GM12878 (cell line): Measurements from ENCODE around the gene FREM2. TPM values are rescaled to one million over a fixed set of nuclear protein-coding genes. Genes with fewer than 3 reads are reported as not detected.

Experiments used
- ATAC-seq: fragments of 200-7000 bp; cut with Tn5 transposase; 3 replicates; pipeline ENCODE4 v1.9.1; 2020; ENCODE audit warnings: mild to moderate bottlenecking, moderate library complexity
- BruUV-seq: library from RNA; stranded (reverse); fragments of 400-500 nt; replicated peaks from 2 replicates; lab custom pipeline; 2021; lab: Mats Ljungman, UMichigan
- CTCF ChIA-PET: fragments of 300-600 bp; sonication (Branson Sonifier 250); formaldehyde crosslinking; extraction: SDS; loops from one replicate; lab custom pipeline; 2021; ENCODE audit warnings: inconsistent platforms; lab: Yijun Ruan, JAX
- POLR2A ChIA-PET: fragments of 350-600 bp; formaldehyde crosslinking; extraction: SDS; loops from one replicate; lab custom pipeline; 2021; ENCODE audit warnings: inconsistent platforms; lab: Charles Lee
- RAD21 ChIA-PET: fragments of 300-600 bp; sonication (Branson Sonifier 250); formaldehyde crosslinking; loops from one replicate; lab custom pipeline; 2023; ENCODE audit warnings: antibody characterized with exemption; ENCODE audit not compliant: unreplicated experiment; lab: Charles Lee
- SMC1A ChIA-PET: fragments of 300-600 bp; sonication (Branson Sonifier 250); formaldehyde crosslinking; loops from one replicate; lab custom pipeline; 2023; ENCODE audit not compliant: unreplicated experiment, uncharacterized antibody; lab: Charles Lee
- DNase-seq: peaks from one replicate; pipeline ENCODE4 v3.0.0-alpha.2; 2011; ENCODE audit warnings: low read depth, low spot score
- FAIRE-seq: peaks from 3 replicates; lab custom pipeline; 2011; peaks lifted over from hg19 to GRCh38; lab: Jason Lieb, UNC
- H2AFZ ChIP-seq: 2 replicates; pipeline ENCODE4 v1.6.0; 2011; ENCODE audit warnings: low read depth, low read length, control low read depth; ENCODE audit not compliant: control insufficient read depth
- H3K27ac ChIP-seq: 2 replicates; pipeline ENCODE4 v1.5.1; 2011; ENCODE audit warnings: control low read depth; ENCODE audit not compliant: control insufficient read depth, insufficient read depth
- H3K27me3 ChIP-seq, 2 experiments: replicated peaks in 1 of 2; 2 replicates each; pipeline versions ENCODE4 v1.6.0 to v1.6.1; 2011; ENCODE audit warnings: low read length in 1 of 2; ENCODE audit not compliant: control insufficient read depth in 2 of 2, insufficient read depth in 2 of 2
- H3K36me3 ChIP-seq, 2 experiments: 2 replicates each; pipeline ENCODE4 v1.5.1; 2011; ENCODE audit warnings: low read length in 1 of 2; ENCODE audit not compliant: control insufficient read depth in 2 of 2, insufficient read depth in 2 of 2
- H3K4me1 ChIP-seq: 2 replicates; pipeline ENCODE4 v1.6.1; 2011; ENCODE audit warnings: mild to moderate bottlenecking, low read length, moderate library complexity, mixed read lengths; ENCODE audit not compliant: control insufficient read depth, insufficient read depth
- H3K4me2 ChIP-seq: 2 replicates; pipeline ENCODE4 v1.6.0; 2011; ENCODE audit warnings: control low read depth; ENCODE audit not compliant: control insufficient read depth, insufficient read depth
- H3K4me3 ChIP-seq: fragments of 200-600 bp; sonication (generic); 2 replicates; pipeline ENCODE4 v1.5.1; 2016
- H3K79me2 ChIP-seq: 2 replicates; pipeline ENCODE4 v1.6.0; 2011; ENCODE audit warnings: low read length; ENCODE audit not compliant: control insufficient read depth, insufficient read depth
- H3K9ac ChIP-seq: 2 replicates; pipeline ENCODE4 v1.8.0; 2011; ENCODE audit warnings: low read length, control low read depth, mixed read lengths; ENCODE audit not compliant: control insufficient read depth, insufficient read depth
- H3K9me3 ChIP-seq: replicated peaks from 3 replicates; pipeline ENCODE4 v1.5.1; 2011; ENCODE audit warnings: mild to moderate bottlenecking, low read length; ENCODE audit not compliant: control insufficient read depth, insufficient read depth
- H4K20me1 ChIP-seq: 2 replicates; pipeline ENCODE4 v1.6.0; 2011; ENCODE audit not compliant: control insufficient read depth, insufficient read depth
- IKZF1 ChIP-seq: fragments of 450-650 bp; conservative IDR thresholded peaks from 2 replicates; pipeline ENCODE4 v1.6.1; 2017; ENCODE audit warnings: antibody characterized with exemption, mild to moderate bottlenecking
- NRF1 ChIP-seq: conservative IDR thresholded peaks from 2 replicates; pipeline ENCODE4 v1.6.1; 2011; ENCODE audit warnings: mild to moderate bottlenecking, low read depth, low read length, improper control_type of control experiment
- POLR2A ChIP-seq: IDR thresholded peaks from 2 replicates; pipeline ENCODE4 v1.6.1; 2011; ENCODE audit warnings: low read depth, mild to moderate bottlenecking, low read length
- POLR2AphosphoS5 ChIP-seq: IDR thresholded peaks from 2 replicates; pipeline ENCODE4 v1.6.1; 2011; ENCODE audit warnings: mild to moderate bottlenecking, low read length, inconsistent platforms
- RAD21 ChIP-seq: IDR thresholded peaks from 2 replicates; pipeline ENCODE4 v1.6.1; 2011; ENCODE audit warnings: mild to moderate bottlenecking, low read depth, low read length, moderate library complexity; ENCODE audit not compliant: insufficient read depth
- SP1 ChIP-seq: IDR thresholded peaks from one replicate; pipeline ENCODE4 v1.6.1; 2011; ENCODE audit warnings: low read depth, low read length
- STAT3 ChIP-seq: IDR thresholded peaks from 2 replicates; pipeline ENCODE4 v1.6.1; 2011; ENCODE audit warnings: low read depth, low read length, improper control_type of control experiment
- SUZ12 ChIP-seq: fragments of 200-600 bp; sonication (generic); IDR thresholded peaks from one replicate; pipeline ENCODE4 v1.6.1; 2018; ENCODE audit warnings: antibody characterized with exemption, mild to moderate bottlenecking; ENCODE audit not compliant: unreplicated experiment
- TBL1XR1 ChIP-seq: IDR thresholded peaks from 2 replicates; pipeline ENCODE4 v1.6.1; 2012; ENCODE audit warnings: low read depth, low read length, improper control_type of control experiment
- YBX1 ChIP-seq: fragments of 450-650 bp; IDR thresholded peaks from 2 replicates; pipeline ENCODE4 v1.6.1; 2016; ENCODE audit warnings: antibody characterized with exemption
- ZBTB33 ChIP-seq: fragments of 450-650 bp; IDR thresholded peaks from 2 replicates; pipeline ENCODE4 v1.6.1; 2017; ENCODE audit warnings: mild to moderate bottlenecking
- ZZZ3 ChIP-seq: IDR thresholded peaks from 2 replicates; pipeline ENCODE4 v1.6.1; 2011; ENCODE audit warnings: low read depth; ENCODE audit not compliant: control insufficient read depth, insufficient read length
- WGBS: methylation state at CpG from one replicate; pipeline ENCODE4 v1.1.6; 2016; ENCODE audit warnings: low lambda C conversion rate; ENCODE audit not compliant: insufficient replicate concordance, insufficient coverage; ENCODE audit errors: missing lambda C conversion rate; 5-methylcytosine and 5-hydroxymethylcytosine counted together
- in situ Hi-C: fragments of 300-500 bp; cut with MboI; formaldehyde crosslinking; loops from 9 replicates; pipeline ENCODE4 v1.14.3; 2018; ENCODE audit warnings: mixed read lengths
- intact Hi-C: fragments of 100-400 bp; cut with micrococcal nuclease; formaldehyde crosslinking; loops from one replicate; pipeline ENCODE4 v1.14.2; 2022; ENCODE audit not compliant: unreplicated experiment
- polyA plus RNA-seq, 11 experiments: library from polyadenylated mRNA; depleted of rRNA in 4 of 11; unstranded in 6 of 11; stranded (reverse) in 5 of 11; fragments of >200 nt; fragmentation: Nextera tagmentation in 4 of 11; fragmentation: Illumina TruSeq in 1 of 11; extraction: Ambion mirVana in 4 of 11; extraction: Trizol in 1 of 11; gene quantifications; 1 replicate in 1 of 11; 2 replicates in 10 of 11; pipeline versions ENCODE4 v1.2.1 to v1.2.3, GENCODE V29; 2011 to 2016; ENCODE audit warnings: inconsistent platforms in 2 of 11, missing spikeins in 2 of 11, low read depth in 1 of 11
- total RNA-seq, 4 experiments: library from RNA; depleted of rRNA in 3 of 4; stranded (reverse); fragments of >200 nt in 3 of 4; fragmentation: Illumina TruSeq in 1 of 4; extraction: Trizol in 1 of 4; gene quantifications; 2 replicates each; pipeline versions ENCODE4 v1.2.1 to v1.2.3, GENCODE V29; 2013 to 2021
- TF ChIP-seq, protein P1 (sequence below): IDR thresholded peaks from 2 replicates; pipeline ENCODE4 v1.6.1; 2012; ENCODE audit warnings: low read depth, low read length, improper control_type of control experiment
- TF ChIP-seq, protein P2 (sequence below): fragments of 450-650 bp; IDR thresholded peaks from 2 replicates; pipeline ENCODE4 v1.6.1; 2016; ENCODE audit warnings: mild to moderate bottlenecking

FREM2 gene
- total and polyA plus RNA-seq, 10 of the 15 experiments (the other 5 are each of a cell fraction or from before 2014, with no cell fraction given) = 0.02 to 0.12 (median 0.05) TPM; not detected in 2

DNA sequence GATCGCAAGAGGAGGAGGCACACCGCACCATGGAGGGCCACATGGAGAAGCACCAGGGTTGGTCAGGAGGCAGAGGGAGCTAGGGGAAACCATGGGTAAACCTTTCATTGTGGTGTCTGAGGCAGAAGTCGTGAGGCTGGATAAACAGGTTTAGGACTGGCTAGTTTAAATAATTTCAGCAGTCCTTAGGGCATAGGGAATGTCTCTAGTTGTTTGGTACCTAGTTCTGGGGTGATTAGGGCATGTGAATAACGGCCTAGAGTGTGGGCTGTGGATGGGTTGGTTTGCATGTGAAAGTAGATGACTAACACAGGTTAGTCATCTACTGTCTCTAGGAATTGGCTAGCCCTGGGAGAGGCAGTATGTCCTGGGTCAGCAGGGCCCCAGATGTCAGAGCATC, 201.4 kb downstream of the FREM2 start (continued):
- TF ChIP-seq ZBTB33 = no peak
- no peak for TF ChIP-seq POLR2A
- TF ChIP-seq ZZZ3 = no peak
- TF ChIP-seq SUZ12 = no peak

GRCh38 chr13:38895075-38895474, 208.2 kb downstream of the FREM2 start:
- peaks cover 0 to 2% of the 10 kb centered on the region in 2 experiments; a peak in 2 of 4 replicates for H3K27me3 ChIP-seq
- H3K27ac ChIP-seq = no peak overlapping the region
- no peaks in the 10 kb centered on the region for H3K36me3 ChIP-seq
- BruUV-seq = no TSS peak
- TF ChIP-seq, protein P1, sequence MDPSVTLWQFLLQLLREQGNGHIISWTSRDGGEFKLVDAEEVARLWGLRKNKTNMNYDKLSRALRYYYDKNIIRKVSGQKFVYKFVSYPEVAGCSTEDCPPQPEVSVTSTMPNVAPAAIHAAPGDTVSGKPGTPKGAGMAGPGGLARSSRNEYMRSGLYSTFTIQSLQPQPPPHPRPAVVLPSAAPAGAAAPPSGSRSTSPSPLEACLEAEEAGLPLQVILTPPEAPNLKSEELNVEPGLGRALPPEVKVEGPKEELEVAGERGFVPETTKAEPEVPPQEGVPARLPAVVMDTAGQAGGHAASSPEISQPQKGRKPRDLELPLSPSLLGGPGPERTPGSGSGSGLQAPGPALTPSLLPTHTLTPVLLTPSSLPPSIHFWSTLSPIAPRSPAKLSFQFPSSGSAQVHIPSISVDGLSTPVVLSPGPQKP = no peak
- TF ChIP-seq STAT3 (no peak), YBX1 (no peak), TBL1XR1 (no peak), POLR2AphosphoS5 (no peak), RAD21 (no peak), SP1 (no peak), IKZF1 (no peak), NRF1 (no peak)
- TF ChIP-seq, protein P2, sequence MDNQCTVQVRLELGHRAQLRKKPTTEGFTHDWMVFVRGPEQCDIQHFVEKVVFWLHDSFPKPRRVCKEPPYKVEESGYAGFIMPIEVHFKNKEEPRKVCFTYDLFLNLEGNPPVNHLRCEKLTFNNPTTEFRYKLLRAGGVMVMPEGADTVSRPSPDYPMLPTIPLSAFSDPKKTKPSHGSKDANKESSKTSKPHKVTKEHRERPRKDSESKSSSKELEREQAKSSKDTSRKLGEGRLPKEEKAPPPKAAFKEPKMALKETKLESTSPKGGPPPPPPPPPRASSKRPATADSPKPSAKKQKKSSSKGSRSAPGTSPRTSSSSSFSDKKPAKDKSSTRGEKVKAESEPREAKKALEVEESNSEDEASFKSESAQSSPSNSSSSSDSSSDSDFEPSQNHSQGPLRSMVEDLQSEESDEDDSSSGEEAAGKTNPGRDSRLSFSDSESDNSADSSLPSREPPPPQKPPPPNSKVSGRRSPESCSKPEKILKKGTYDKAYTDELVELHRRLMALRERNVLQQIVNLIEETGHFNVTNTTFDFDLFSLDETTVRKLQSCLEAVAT = no peak
- no peak overlapping the region for H3K4me3 ChIP-seq
- H3K4me1 ChIP-seq = no peaks in the 10 kb centered on the region
- no peak for FAIRE-seq
- WGBS = 0% methylated on average over 1 of the region's 1 CpG
- no peak overlapping the region for H3K9ac ChIP-seq
- no peaks in the 10 kb centered on the region for H4K20me1 ChIP-seq
- no peak overlapping the region for H3K4me2 ChIP-seq
- no peaks in the 10 kb centered on the region for H3K9me3 ChIP-seq
- intact Hi-C loops = no loop called here
- ChIA-PET POLR2A (no interaction called here), SMC1A (no interaction called here), CTCF (interaction anchor here (0.5 kb wide), 1 partner anchor 1272 kb away, joined by 4 read pairs; no protein-coding TSS in a partner anchor), RAD21 (no interaction called here)
- no peaks in the 10 kb centered on the region for H3K79me2 ChIP-seq
- in situ Hi-C loops = no loop called here
- ATAC-seq = no peak
- H2AFZ ChIP-seq = no peak overlapping the region
- no peak for DNase-seq
